GM19193 (cell line): ENCODE data around the gene TRPV6.

Experiments used
- POLR2A ChIP-seq: IDR thresholded peaks from 4 replicates; pipeline ENCODE4 v1.6.1; 2011; ENCODE audit not compliant: insufficient read depth, insufficient read length; ENCODE audit errors: extremely low read depth

Gene TRPV6

DNA sequence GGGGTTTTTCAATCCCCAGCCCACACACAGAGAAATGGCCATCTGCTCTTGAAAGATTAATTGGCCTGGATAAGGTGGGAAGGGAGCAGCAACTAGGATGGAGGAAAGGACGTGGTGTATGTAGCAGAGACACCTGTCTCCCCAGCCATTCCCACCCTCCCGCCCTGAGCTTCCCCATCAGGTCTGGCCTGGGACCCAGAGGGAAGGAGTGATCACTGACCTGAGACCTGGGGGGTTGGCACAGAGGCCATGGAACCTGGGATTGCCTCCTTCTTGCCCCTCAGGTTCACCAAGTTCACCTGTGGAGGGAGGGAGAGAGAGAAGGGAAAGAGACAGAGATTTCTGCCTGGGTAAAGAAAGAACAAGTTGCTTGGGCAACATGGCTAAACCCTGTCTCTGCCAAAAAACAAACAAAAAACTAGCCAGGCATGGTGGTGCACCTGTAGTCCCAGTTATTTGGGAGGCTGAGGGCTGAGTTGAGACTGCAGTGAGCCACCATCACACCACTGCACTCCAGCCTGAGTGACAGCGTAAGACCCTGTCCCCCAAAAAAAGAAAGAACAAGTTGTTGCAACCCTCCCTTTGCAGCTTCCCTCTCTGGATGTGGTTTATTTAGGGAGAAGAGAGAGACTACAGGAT is 11.3 kb upstream of the TRPV6 start:
- TF ChIP-seq POLR2A = no peak

DNA sequence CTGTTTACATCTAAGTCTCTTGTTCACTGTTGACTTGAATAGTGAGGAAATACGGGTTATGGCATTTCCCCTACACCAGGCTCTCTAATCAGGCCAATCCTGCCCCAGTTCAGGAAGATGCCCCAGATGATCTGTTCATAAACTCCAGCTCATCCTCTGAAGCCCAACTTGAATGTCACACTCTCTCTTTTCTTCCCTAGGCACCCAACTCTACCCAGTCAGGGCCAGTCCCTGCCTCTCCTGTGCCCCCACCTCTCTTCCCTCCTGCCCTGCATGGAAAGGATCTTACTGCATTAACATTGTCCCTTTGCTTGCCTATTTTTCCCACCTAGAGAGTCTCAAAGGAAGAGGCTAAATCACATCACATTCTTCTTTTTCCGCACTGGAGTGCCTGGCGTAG is 10.6 kb upstream of the TRPV6 start:
- no peak for TF ChIP-seq POLR2A

DNA sequence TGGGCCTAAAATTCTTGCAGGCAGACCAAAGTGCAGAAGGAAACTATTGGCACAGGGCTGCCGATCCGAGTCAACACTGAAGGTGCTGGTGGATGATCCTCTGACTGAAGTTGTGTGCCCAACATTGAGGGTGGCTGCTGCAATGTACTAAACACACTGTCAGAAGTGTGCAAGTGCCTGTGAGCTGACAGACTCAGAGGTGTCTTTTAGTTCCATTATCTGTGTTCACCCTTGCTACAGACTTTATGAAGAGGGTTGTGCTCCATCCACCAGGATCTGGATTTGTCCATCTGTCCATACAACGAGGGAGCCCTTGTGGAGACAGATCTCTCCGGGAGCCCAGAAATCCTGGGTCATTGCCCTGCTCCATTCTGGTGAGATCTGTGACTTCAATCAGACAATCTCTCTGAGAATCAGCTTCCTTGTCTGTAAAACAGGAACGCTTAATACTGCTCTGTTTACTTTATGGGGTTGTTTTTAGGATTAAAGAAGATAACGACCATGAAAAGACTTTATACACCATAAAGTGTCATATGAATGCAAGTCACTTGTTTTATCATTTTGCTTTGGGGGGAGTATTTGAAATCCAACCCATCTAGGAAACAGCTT is 9.5 kb upstream of the TRPV6 start:
- TF ChIP-seq POLR2A = no peak

DNA sequence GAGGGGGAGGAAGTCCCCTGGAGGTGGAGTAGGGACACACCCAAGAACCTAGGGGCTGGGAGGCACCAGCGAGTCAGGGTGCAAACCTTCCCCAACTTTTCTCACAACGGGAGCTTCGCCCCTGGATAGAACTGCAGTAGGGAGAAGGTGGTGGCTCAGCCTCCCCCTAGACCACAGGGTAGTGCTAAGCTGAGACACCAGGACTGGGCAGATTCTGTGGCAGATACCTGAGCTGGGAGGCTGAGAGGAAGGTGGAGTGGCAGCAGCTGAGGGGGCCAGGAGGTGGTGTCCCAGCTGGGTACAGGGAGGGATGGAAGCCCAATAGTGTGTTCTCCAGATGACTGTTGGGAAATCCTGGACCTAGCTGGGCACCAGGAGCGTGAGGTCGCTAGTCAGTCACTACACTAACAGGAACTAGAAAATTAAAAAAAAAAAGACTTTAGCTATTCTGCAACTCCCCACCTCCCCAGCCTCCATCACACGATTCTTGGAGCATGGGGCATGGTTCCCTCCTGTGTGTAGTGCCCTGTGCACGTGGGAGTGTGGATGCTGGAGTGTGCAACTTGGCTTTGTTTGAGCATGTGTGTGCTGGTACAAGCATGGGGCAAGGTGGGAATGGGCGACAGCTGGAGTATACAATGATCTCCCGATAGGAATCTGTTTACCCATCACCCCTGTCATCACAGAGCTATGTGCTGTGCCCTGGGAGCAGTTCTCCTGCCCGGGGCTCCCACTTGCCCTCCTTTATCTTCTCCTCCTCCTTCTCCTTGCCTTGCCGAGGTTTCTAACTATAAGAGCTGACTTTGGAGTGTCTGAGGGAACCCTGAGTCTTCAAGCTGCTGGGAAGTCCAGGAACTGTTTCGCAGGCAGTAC is 8.8 kb upstream of the TRPV6 start:
- no peak for TF ChIP-seq POLR2A

DNA sequence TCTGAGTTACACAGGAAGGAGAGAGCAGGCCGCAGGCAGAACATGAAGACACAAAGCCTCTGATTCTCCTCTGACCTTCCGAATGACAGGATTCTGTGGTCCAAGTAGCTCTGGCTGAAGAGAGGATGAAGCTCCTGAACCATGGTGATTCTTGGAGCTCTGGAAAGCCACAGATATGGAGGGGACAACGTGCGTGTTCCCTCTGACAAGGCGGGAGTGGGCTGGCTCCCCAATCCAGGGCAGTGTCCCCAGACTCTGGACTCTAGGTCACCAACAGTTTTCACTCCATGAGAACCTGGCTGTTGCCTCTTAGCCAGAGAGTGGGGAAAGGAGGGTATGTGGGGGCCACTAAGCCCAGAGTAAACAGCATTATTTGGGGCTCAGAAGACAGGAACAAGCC is 7.4 kb upstream of the TRPV6 start:
- no peak for TF ChIP-seq POLR2A

DNA sequence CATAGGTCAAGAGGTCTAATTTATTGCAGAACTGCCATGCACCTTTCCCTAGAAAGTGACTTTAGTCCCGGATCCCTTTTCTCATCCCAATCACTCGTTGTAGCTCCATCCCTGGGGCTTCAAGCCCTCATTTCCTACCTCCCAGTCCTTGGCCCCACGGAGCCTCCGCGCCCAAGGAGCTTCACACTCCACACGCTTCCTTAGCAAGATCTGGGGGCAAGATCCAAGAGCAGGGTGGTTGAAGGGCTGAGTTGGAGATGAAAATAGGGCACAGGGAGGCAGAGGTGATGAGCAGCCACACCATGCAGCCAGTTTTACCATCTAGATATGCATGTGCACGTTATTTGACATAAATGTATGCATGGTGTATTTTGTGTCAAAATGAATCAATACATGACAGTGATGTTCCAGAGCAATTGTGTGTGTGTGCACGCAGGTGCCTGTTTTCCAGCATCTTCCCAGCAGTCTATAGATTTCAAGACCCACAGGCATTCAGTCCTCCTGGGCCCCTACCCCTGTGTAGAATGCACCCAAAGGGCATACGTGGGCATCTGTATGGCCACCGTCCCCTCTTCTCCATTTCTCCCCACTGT is 6.0 kb upstream of the TRPV6 start:
- TF ChIP-seq POLR2A = no peak

DNA sequence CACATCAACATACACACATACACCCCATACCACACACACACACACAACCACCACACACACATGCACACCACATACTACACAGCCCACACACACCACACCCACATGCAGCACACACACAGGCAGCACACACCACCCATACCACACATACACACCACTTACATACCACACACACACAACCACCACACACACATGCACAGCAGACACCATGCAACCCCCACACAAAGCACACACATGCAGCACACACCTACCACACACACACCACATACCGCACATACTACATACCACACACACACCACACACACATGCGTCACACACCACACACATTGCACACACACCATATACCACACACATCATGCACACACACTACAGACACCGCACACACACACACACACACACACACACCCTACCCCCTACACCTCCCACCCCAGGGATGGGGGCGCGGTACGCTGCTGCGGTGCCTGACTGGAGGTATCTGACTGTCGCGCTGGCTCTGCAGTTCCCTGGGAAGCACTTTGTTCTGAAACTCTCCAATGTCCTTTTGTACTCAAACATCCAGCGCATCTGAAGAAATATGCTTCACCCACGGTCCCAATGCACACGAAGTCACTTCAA is 5.4 kb upstream of the TRPV6 start:
- no peak for TF ChIP-seq POLR2A

DNA sequence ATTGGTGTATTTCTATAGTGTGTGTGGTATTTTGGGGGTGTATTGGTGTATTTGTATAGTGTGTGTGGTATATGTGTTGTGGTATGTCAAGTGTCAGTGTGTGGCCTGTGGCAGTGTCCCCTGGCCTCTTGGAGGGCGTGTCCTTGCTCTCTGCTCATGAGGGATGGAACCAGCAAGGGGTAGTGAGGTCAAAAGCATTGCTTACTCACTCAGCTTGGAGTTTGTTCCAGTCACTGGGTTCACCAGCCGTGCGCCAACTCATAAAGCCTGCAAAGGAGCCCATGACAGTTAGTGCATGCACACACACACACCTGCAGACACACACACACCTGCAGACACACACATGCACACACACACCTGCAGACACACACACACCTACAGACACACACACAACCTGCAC is 4.3 kb upstream of the TRPV6 start:
- no peak for TF ChIP-seq POLR2A

DNA sequence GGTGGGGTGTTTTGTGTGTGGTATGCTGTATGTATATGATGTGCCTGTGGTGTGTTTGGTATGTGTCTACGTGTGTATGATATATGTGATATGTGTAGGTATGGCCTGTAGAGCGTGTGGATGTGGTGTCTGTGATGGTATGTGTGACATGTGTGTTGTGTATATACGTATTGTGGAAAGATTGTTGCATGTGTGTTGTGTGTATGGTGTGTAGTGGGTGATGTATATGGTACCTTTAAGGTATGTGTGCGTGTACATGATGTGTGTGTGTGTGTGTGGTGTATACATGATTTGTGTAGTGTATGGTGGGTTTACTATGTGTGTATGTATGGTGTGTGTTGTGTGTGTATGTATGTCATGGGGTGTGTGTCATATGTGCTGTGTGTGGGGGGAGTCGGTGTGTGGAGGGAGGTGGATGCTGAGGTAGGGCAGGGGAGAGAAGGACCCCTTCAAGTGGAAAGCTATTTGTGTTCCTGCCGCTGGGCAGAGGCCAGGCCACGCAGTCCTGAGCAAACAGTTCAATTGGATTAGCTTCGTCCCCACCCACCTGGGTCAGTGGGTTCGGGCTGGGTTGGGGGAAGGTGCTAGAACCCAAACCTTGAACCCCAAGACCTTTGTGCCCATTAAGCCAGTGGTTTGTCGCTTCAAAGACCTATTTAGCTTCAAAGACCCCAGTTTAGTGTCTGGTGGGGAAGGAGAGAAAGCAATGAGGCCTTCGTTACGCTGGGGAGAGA is 1.9 kb upstream of the TRPV6 start:
- no peak for TF ChIP-seq POLR2A

DNA sequence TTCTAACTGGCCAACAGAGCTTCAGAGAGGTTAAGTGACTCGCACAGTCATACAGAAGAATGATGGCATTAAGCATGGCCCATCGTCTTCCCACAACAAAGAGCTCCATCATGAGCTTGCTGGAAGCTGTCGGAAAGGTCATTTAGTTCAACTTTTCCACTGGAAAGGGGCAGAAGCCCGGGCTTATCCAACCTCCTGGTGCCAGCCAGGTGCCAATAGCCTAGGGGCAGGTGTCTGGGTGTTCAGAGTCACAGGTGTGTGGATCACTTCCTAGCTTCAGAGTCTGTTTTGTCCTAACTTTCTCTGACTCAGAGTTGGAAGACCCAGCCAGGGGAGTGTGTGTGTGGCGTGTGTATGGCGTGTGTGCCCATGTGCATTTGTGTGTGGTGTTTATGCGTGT is 1.3 kb upstream of the TRPV6 start:
- TF ChIP-seq POLR2A = no peak

DNA sequence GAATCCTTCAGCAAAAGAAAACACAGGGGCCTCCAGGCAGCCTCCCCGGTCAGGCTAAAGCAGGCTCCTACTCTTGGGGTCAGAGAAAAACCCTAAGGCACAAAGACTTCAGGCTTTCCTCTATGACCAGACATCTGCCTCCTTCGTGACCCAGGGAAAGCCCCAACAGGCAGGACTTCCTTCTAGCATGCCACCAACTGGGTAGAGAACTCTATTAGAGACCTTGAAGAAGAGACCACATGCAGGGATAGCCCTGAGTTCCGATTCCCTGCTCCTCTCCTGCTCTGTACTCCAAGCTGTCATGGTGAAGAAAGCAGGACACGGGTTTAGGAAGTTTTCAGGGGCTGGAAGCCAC is 1.3 kb downstream of the TRPV6 start:
- TF ChIP-seq POLR2A = no peak

DNA sequence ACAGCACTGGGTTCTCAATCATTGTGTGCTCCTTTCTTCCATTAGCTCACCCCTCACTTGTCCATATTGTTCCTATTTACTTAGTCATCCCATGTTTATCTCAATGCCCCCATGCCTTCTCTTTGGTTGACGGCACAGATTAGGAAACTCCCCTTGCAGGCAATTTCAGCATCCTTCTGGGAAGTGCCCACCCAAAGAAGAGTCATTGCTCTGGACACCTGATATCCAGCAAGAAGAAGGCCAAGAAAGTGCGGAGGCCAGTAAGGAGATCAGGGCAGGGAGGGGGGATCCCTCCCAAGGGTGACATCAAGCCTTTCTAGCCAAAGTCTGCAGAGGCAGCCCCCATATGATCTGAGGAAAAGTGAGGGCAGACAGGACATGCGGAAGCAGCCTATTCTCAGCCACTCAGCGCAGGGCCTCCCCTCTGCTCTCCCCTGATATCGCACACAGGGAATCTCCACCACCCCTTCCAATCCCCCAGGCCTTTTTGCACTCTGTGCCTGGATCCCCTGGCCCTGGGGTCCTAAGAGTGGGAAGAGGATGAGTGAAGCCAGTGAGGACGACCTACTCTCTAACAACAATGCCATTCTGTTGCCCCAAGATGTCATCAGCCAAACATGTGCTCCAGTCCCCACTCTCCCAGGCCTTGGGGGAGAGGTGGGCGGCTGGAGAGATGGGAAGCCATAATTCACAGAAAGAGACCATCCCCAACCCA is 1.8 kb downstream of the TRPV6 start:
- TF ChIP-seq POLR2A = no peak

DNA sequence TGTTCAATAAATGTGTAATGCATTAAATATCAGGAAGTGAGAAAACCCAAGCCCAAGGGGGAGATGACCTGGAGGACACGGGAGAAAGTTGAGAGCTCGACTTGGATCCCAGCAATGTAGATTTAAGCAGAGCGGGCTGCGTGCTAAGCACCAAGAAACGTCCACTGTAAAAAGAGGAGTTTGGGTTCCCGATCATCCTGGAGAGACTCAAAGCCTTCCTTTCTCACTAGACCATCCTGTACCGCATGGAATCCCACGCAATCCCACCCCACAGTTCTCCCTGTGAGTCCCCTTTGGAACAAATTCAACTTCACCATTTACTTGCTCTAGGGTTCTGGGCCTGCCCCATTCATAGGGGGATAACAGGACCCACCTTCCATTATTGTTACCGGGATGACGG is 2.4 kb downstream of the TRPV6 start:
- TF ChIP-seq POLR2A = no peak

DNA sequence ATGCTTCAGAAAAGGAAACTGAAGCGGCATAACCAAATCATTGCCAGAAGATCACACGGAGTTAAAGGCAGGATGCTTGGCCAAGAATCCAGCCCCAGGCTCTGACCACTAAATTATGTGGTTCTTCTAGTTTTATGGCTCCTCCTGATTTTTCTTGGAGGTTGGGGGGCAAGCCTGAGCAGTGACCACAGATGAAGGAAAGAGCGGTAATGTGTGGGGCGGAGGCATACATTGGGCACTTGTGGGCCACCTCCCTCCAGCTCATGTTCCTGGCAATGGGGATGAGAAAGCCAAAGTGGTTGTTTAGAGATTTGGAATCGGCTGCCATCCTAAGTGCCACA is 3.2 kb downstream of the TRPV6 start:
- TF ChIP-seq POLR2A = no peak
